Esophagus muscularis mucosa (tissue), 4 donors: ENCODE measurements around the gene CD248. TPM values are rescaled to one million over a fixed set of nuclear protein-coding genes. Genes with fewer than 3 reads are reported as not detected.

Experiments used
- DNase-seq: peaks from one replicate; pipeline ENCODE4 v3.0.0-alpha.2; 2017; ENCODE audit errors: extremely low spot score
- H3K27ac ChIP-seq, 4 donors: fragments of 200-600 bp; sonication (generic); replicated peaks in 1 of 4; 1 replicate in 3 of 4; 2 replicates in 1 of 4; pipeline ENCODE4 v1.5.1; 2016 to 2019; ENCODE audit warnings: mild to moderate bottlenecking in 1 of 4
- H3K27me3 ChIP-seq, 4 donors: fragments of 200-600 bp; sonication (generic); one replicate each; pipeline versions ENCODE4 v1.5.1 to v1.6.0; 2016 to 2019
- H3K36me3 ChIP-seq, 4 donors: fragments of 200-600 bp; sonication (generic); one replicate each; pipeline ENCODE4 v1.5.1; 2016 to 2019
- H3K4me1 ChIP-seq, 4 donors: fragments of 200-600 bp; sonication (generic); one replicate each; pipeline ENCODE4 v1.5.1; 2016 to 2019
- H3K4me3 ChIP-seq, 4 donors: fragments of 200-600 bp; sonication (generic); 1 replicate in 2 of 4; 2 replicates in 2 of 4; pipeline ENCODE4 v1.5.1; 2016 to 2019; ENCODE audit warnings: mild to moderate bottlenecking in 4 of 4, moderate library complexity in 1 of 4
- H3K9me3 ChIP-seq, 4 donors: fragments of 200-600 bp; sonication (generic); 1 replicate in 3 of 4; 2 replicates in 1 of 4; pipeline ENCODE4 v1.5.1; 2016 to 2019
- CTCF ChIP-seq, 3 experiments: fragments of 200-600 bp in 2 of 3; fragments of 450-650 bp in 1 of 3; sonication (generic) in 2 of 3; IDR thresholded peaks; one replicate each; pipeline ENCODE4 v1.5.1; 2017 to 2019; ENCODE audit warnings: antibody characterized with exemption in 3 of 3, mild to moderate bottlenecking in 2 of 3, moderate library complexity in 1 of 3
- EP300 ChIP-seq: sonication (generic); formaldehyde crosslinking; IDR thresholded peaks from one replicate; pipeline ENCODE4 v1.6.1; 2017; ENCODE audit warnings: antibody characterized with exemption
- POLR2A ChIP-seq: fragments of 450-650 bp; IDR thresholded peaks from one replicate; pipeline ENCODE4 v1.6.1; 2017; ENCODE audit warnings: antibody characterized with exemption, moderate library complexity, mild to moderate bottlenecking, low read depth
- POLR2AphosphoS5 ChIP-seq, 2 donors: sonication (generic); formaldehyde crosslinking; IDR thresholded peaks; one replicate each; pipeline ENCODE4 v1.6.1; 2017; ENCODE audit warnings: antibody characterized with exemption in 2 of 2
- WGBS: methylation state at CpG from one replicate; pipeline ENCODE4 v1.1.5; 2018; 5-methylcytosine and 5-hydroxymethylcytosine counted together
- intact Hi-C: fragments of 100-400 bp; cut with DNase I; formaldehyde crosslinking; loops from one replicate; pipeline ENCODE4 v1.15.1; 2023
- total RNA-seq, 4 donors: library from RNA; depleted of rRNA; stranded (reverse); fragments of >200 nt; gene quantifications; one replicate each; pipeline versions ENCODE4 v1.1.0 to v1.2.1, GENCODE V29; 2016

Gene CD248
- total RNA-seq, 4 donors from 2014 or later = 23.0 to 83.8 (median 33.0) TPM

GRCh38 chr11:66310324-66310723, 6.5 kb downstream of the CD248 start:
- no peaks in the 10 kb centered on the region for H3K27me3 ChIP-seq
- intact Hi-C loops = loop anchor here (2.0 to 5.0 kb wide), 2 partner anchors 18 to 77 kb away; no protein-coding TSS in a partner anchor

DNA sequence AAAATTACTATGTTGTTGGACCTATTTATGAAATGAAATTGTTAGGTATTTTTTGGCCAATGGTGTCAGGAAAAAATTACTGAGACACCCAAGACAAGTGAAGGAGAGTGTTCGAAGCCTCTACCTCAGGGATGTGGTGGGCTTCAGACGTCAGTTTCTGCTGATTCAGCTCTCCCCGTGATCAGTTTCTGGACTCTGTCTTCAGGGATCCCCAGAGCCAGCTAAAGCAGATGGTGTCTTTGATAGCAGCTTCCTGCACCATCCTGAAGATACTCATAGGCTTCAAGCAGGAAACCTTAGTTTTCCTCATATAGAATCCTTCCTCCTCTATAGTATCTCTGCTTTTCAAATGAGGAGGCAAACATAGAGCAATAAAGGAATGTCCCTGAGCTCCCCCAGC, 7.4 kb downstream of the CD248 start:
- 42% methylated on average over 3 of the region's 3 CpGs for WGBS
- intact Hi-C loops = no loop called here
- Histone ChIP-seq H3K27ac (no peak overlapping the region), H3K27me3 (no peaks in the 10 kb centered on the region), H3K4me3 (no peak overlapping the region), H3K36me3 (no peaks in the 10 kb centered on the region), H3K9me3 (no peaks in the 10 kb centered on the region), H3K4me1 (peaks cover 16 to 31% (median 24%) of the 10 kb centered on the region in 4 donors)
- no peak for DNase-seq
- TF ChIP-seq EP300 (no peak), CTCF (IDR thresholded peaks at IDR 0.05) (no peak), POLR2A (no peak), POLR2AphosphoS5 (IDR thresholded peaks at IDR 0.05) (no peak)

More at GRCh38 chr11:66310324-66310723, 6.5 kb downstream of the CD248 start:
- no peak for DNase-seq
- WGBS = 88% methylated on average over 8 of the region's 8 CpGs
- Histone ChIP-seq H3K4me3 (no peak overlapping the region), H3K9me3 (no peaks in the 10 kb centered on the region), H3K4me1 (peaks cover 18 to 39% (median 32%) of the 10 kb centered on the region in 4 donors), H3K27ac (no peak overlapping the region), H3K36me3 (no peaks in the 10 kb centered on the region)
- TF ChIP-seq POLR2AphosphoS5 (IDR thresholded peaks at IDR 0.05) (no peak), POLR2A (no peak), EP300 (no peak), CTCF (IDR thresholded peaks at IDR 0.05) (no peak)

- Histone ChIP-seq H3K9me3 (no peaks in the 10 kb centered on the region), H3K27ac (no peak overlapping the region), H3K36me3 (no peaks in the 10 kb centered on the region), H3K27me3 (peaks cover 0 to 7% (median 0%) of the 10 kb centered on the region in 4 donors), H3K4me1 (no peaks in the 10 kb centered on the region), H3K4me3 (no peak overlapping the region)
- TF ChIP-seq CTCF (IDR thresholded peaks at IDR 0.05) (no peak), EP300 (no peak), POLR2AphosphoS5 (IDR thresholded peaks at IDR 0.05) (no peak), POLR2A (no peak)
- 82% methylated on average over 12 of the region's 12 CpGs for WGBS
- no peak for DNase-seq
- intact Hi-C loops = no loop called here
Measured at GRCh38 chr11:66302656-66303055, 14.2 kb downstream of the CD248 start.

DNA sequence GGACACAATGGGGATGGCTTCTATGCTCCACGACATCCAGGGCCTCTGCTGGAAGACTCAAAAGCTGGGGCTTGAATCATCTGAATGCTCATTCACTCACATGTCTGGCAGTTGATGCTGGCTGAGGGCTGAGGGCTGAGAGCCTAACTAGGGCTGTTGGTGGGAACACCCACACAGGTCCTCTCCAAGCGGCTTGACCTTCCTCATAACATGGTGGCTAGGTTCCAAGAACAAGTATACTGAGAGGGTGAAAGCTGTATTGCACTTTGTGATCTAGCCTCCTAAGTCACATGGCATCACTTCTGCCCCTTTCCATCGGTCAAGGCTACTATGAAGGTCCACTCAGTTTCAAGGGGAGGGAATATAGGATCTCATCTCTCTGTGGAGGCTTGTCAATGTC, 17.7 kb downstream of the CD248 start:
- Histone ChIP-seq H3K27ac (no peak overlapping the region), H3K27me3 (peaks cover 0 to 40% (median 0%) of the 10 kb centered on the region in 4 donors), H3K9me3 (no peaks in the 10 kb centered on the region), H3K4me1 (no peaks in the 10 kb centered on the region), H3K4me3 (no peak overlapping the region), H3K36me3 (no peaks in the 10 kb centered on the region)
- DNase-seq = no peak
- WGBS = 63% methylated on average over 3 of the region's 3 CpGs
- TF ChIP-seq POLR2AphosphoS5 (IDR thresholded peaks at IDR 0.05) (no peak), EP300 (no peak), CTCF (IDR thresholded peaks at IDR 0.05) (no peak)
- intact Hi-C loops = no loop called here

- TF ChIP-seq CTCF (IDR thresholded peaks at IDR 0.05) (no peak), POLR2AphosphoS5 (IDR thresholded peaks at IDR 0.05) (no peak), POLR2A (no peak), EP300 (no peak)
- intact Hi-C loops = no loop called here
- Histone ChIP-seq H3K36me3 (no peaks in the 10 kb centered on the region), H3K27me3 (peaks cover 0 to 56% (median 11%) of the 10 kb centered on the region in 4 donors), H3K4me3 (no peak overlapping the region), H3K9me3 (no peaks in the 10 kb centered on the region), H3K4me1 (peaks cover 0 to 2% (median 0%) of the 10 kb centered on the region in 4 donors), H3K27ac (no peak overlapping the region)
- WGBS = 60% methylated on average over 8 of the region's 8 CpGs
- no peak for DNase-seq
Measured at GRCh38 chr11:66297610-66298009, 19.2 kb downstream of the CD248 start.
